ENCODE measurements around the gene CAMK2G.

Gene CAMK2G

GRCh38 chr10:73863039-73863817, 11.1 kb downstream of the CAMK2G start:
- DNase-seq (ENCODE audit: low read depth): no peak

DNA sequence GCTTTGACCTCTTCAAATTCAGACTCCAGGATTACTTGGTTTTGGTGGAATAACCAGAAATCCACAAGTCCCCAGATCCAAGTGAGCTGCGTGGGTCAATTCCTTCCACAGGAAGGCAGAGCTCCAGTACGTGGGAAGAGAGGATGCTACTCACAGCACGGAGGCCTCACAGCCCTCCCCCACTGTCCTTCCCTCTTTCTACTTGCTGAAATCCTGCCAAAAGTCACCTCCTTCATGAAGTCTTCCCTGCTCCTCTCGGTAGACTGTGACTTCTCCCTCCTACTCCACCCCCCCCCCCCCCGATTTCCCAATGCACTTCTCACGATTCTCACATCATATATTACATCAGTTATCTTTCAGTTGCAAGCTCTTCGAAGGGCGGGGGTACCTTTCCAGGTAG, 12.3 kb downstream of the CAMK2G start:
- no peak for DNase-seq (ENCODE audit: low read depth)

GRCh38 chr10:73859784-73860491, 14.4 kb downstream of the CAMK2G start:
- DNase-seq (ENCODE audit: low read depth): no peak

DNA sequence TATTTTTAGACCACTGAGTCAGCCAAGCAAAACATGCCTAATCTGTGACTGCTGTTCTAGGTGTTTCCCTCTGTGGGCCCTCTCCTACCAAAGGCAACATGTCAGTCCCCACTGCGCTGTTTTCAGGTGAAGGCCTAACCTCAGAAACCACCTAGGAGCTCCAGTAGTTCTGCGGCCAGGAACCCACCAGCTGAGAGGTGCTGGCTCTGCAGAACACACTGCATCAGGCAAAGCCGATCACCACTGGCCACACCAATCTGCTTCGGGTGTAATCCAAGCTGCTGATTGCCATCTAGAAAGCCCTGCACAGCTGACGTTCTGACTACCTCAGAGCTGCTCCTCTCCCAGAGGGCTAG, 14.9 kb downstream of the CAMK2G start:
- no peak for DNase-seq (ENCODE audit: low read depth)

DNA sequence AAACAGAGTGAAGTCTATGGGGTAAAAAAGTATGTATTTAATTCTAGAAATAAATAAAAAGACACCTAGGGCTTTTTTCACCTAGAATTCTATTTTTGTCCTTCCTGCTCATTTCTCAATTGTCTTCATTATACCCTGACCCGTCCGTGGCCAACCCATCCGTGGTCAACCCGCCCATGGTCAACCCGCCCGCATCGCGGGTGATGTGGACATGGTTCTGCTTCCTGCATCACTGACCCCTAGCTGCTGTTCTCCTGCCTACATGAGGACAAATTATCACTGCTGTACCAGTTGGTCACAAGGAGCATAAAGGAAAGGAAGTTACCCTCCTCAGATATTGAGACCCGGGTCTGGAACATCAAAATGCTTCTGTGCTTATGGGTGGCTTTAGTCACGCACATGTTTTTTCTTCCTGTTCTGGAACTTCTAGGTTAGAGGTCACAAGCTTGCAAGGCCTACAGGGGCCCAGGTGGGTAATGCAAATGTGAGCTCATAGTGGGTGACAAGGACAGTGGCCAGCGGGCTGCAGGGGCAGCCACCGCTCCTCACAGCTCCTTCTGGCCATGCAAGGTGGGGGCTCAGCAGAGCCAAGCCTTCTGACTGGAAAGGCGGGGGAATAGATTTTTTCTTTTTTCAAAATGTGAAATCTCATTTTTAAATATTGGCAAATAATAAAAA, 15.5 kb downstream of the CAMK2G start:
- no peak for DNase-seq (ENCODE audit: low read depth)

DNA sequence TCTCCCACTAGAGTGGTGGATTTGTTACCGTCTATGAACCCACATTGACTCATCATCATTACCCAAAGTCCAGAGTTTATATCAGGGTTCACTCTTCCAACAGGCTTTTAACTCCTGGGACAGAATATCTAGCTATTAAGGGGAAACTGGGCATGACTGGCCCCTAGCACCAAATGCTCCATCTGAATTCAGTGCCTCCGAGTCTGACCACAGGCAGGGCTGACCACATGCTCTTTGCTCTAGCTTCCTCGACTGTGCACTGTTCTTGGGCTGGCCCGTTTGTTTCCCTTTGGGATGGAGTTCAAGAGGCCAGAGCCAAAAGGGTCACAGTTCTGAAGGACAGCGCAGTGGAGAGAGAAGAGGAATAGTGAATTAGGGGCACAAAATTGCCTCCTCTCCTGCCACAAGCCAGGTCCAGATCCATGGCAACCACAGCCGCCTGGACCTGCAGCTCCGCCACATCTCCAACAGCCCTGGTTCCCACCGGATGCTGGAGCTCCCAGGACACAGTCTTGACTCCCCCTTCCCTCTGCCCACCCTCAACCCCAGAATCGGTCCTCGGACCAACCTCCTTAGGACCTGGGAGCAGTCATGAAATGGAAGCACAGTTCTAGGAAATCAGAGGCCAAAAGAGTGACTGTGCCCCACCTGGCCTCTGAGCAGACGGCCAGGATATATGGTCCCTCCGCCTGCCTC, 16.2 kb downstream of the CAMK2G start:
- DNase-seq (ENCODE audit: low read depth): no peak

DNA sequence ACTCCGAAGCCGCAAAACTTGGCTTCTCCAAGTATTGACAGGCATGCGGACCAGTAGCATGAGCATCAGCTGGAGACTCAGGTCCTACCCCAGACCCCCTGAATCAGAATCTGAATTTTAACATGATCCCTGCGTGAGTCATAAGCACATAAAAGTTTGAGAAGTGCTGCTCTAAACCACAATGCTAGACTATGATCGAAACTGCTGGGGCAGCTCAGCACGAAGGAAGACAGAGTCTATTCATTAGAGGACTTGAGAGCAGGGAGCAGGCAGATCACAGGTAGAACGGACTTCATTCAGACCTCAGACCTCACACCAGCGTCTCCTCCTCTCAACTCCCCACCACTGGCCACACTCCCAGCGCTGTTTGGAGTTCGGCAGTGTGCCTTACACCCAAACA, 16.9 kb downstream of the CAMK2G start:
- DNase-seq (ENCODE audit: low read depth): no peak

GRCh38 chr10:73856261-73856660, 18.1 kb downstream of the CAMK2G start:
- no peak for DNase-seq (ENCODE audit: low read depth)

- no peak for DNase-seq (ENCODE audit: low read depth)
Observed at GRCh38 chr10:73855413-73855812, 18.9 kb downstream of the CAMK2G start.

GRCh38 chr10:73854310-73854709, 20.0 kb downstream of the CAMK2G start:
- no peak for DNase-seq (ENCODE audit: low read depth)

GRCh38 chr10:73853196-73853595, 21.2 kb downstream of the CAMK2G start:
- no peak for DNase-seq (ENCODE audit: low read depth)

GRCh38 chr10:73850863-73851461, 23.4 kb downstream of the CAMK2G start:
- DNase-seq (ENCODE audit: low read depth): peak; percentile 87

DNA sequence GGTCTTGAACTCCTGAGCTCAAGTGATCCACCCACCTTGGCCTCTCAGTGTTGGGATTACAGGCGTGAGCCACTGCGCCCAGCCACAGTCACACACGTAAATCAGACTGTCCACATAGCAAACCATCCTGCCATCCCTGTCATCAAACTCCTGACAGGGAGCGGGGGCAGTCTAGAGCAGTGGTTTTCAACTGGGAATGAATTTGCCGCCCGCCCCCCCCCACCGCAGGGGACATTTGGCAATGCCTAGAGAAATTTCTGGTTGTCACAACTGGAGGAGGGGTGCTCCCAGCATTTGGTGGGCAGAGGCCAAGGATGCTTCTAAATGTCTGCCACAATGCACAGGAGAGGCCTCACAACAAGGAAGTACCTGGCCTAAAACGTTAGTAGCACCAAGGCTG, 24.1 kb downstream of the CAMK2G start:
- DNase-seq (ENCODE audit: low read depth): no peak

GRCh38 chr10:73848821-73849489, 25.4 kb downstream of the CAMK2G start:
- DNase-seq (ENCODE audit: low read depth): peak; percentile 60

GRCh38 chr10:73847031-73847430, 27.3 kb downstream of the CAMK2G start:
- no peak for DNase-seq (ENCODE audit: low read depth)

- DNase-seq (ENCODE audit: low read depth): no peak
Observed at GRCh38 chr10:73843261-73843660, 31.1 kb downstream of the CAMK2G start.

GRCh38 chr10:73842349-73842748, 32.0 kb downstream of the CAMK2G start:
- no peak for DNase-seq (ENCODE audit: low read depth)

GRCh38 chr10:73841526-73842285, 32.6 kb downstream of the CAMK2G start:
- DNase-seq (ENCODE audit: low read depth): no peak

DNA sequence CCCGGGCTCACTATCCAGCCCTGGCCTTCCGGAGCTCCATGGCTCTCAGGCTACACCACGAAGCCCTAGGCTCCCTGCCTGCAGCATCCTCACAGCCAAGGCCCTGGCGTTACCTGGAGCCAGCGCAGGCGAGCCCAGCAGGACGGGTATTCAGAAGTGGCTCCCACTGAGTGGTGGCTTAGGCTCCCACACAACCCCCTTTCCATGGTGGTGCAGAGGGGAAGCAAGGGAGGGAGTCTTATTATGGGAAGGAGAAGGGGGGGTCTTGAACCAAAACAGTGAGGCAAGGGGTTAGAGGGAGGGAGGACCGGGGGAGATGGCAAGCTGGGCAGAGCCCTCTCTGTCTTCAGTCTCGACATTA, 33.3 kb downstream of the CAMK2G start:
- DNase-seq (ENCODE audit: low read depth): no peak

- no peak for DNase-seq (ENCODE audit: low read depth)
Observed at GRCh38 chr10:73840403-73841060, 33.8 kb downstream of the CAMK2G start.
